CD4-positive, alpha-beta T cell (primary cell): ENCODE measurements around the gene NYNRIN. TPM values are rescaled to one million over a fixed set of nuclear protein-coding genes. Genes with fewer than 3 reads are reported as not detected.

Experiments used
- ATAC-seq: fragments of 200-7000 bp; cut with Tn5 transposase; one replicate; pipeline ENCODE4 v1.10.0; 2022; ENCODE audit warnings: mild to moderate bottlenecking; ENCODE audit not compliant: poor library complexity
- CTCF ChIA-PET: fragments of 350-600 bp; sonication (Branson Sonifier 250); formaldehyde crosslinking; loops from one replicate; lab custom pipeline; 2021; ENCODE audit warnings: antibody characterized with exemption, inconsistent platforms; lab: Charles Lee
- POLR2A ChIA-PET: fragments of 350-600 bp; sonication (Branson Sonifier 250); formaldehyde crosslinking; loops from one replicate; lab custom pipeline; 2021; ENCODE audit warnings: antibody characterized with exemption, inconsistent platforms; lab: Charles Lee
- DNase-seq, 14 experiments: peaks; one replicate each; pipeline ENCODE4 v3.0.0-alpha.2; 2013 to 2020; ENCODE audit warnings: mixed read lengths in 2 of 14
- H3K27ac ChIP-seq, 2 donors: one replicate each; pipeline versions ENCODE4 v1.5.1 to v1.7.0; 2013; ENCODE audit warnings: low read length in 2 of 2, low read depth in 1 of 2, mild to moderate bottlenecking in 1 of 2
- H3K27me3 ChIP-seq, 2 experiments: 1 replicate in 1 of 2; 2 replicates in 1 of 2; pipeline versions ENCODE4 v1.6.1 to v1.7.0; 2013; ENCODE audit warnings: low read length in 2 of 2, control low read depth in 1 of 2, mild to moderate bottlenecking in 1 of 2, moderate library complexity in 1 of 2; ENCODE audit not compliant: insufficient read depth in 2 of 2, control insufficient read depth in 1 of 2
- H3K36me3 ChIP-seq: one replicate; pipeline ENCODE4 v1.6.1; 2013; ENCODE audit warnings: low read length, control low read depth; ENCODE audit not compliant: insufficient read depth
- H3K4me1 ChIP-seq: one replicate; pipeline ENCODE4 v1.6.1; 2013; ENCODE audit warnings: low read length, control low read depth; ENCODE audit not compliant: insufficient read depth
- H3K4me3 ChIP-seq: one replicate; pipeline ENCODE4 v1.5.1; 2013; ENCODE audit warnings: mild to moderate bottlenecking, low read length, moderate library complexity
- H3K9me3 ChIP-seq, 2 experiments: 1 replicate in 1 of 2; 2 replicates in 1 of 2; pipeline versions ENCODE4 v1.6.1 to v1.7.0; 2013; ENCODE audit warnings: low read length in 2 of 2, mild to moderate bottlenecking in 2 of 2, control low read depth in 1 of 2, moderate library complexity in 1 of 2; ENCODE audit not compliant: control insufficient read depth in 1 of 2, insufficient read depth in 1 of 2
- H3K27ac Mint-ChIP-seq: one replicate; pipeline ENCODE4 v1.8.0; 2020; ENCODE audit warnings: mixed read lengths
- H3K27me3 Mint-ChIP-seq: one replicate; pipeline ENCODE4 v1.8.0; 2021; ENCODE audit warnings: mixed read lengths
- H3K36me3 Mint-ChIP-seq: one replicate; pipeline ENCODE4 v1.8.0; 2021; ENCODE audit warnings: low read depth, mixed read lengths
- H3K4me1 Mint-ChIP-seq: one replicate; pipeline ENCODE4 v1.8.0; 2021; ENCODE audit warnings: low read depth, mixed read lengths
- H3K4me3 Mint-ChIP-seq: one replicate; pipeline ENCODE4 v1.8.0; 2020; ENCODE audit warnings: mild to moderate bottlenecking, mixed read lengths
- H3K9me3 Mint-ChIP-seq: one replicate; pipeline ENCODE4 v1.8.0; 2020; ENCODE audit warnings: mixed read lengths
- CTCF ChIP-seq: fragments of 200-600 bp; IDR thresholded peaks from one replicate; pipeline ENCODE4 v1.8.0; 2022; ENCODE audit warnings: antibody characterized with exemption, mild to moderate bottlenecking
- intact Hi-C, 2 experiments: fragments of 100-400 bp; cut with DNase I in 1 of 2; cut with micrococcal nuclease in 1 of 2; formaldehyde crosslinking; loops; one replicate each; pipeline versions ENCODE4 v1.15.1 to v1.9.0; 2023 to 2025; cut with DNase I, micrococcal nuclease
- total RNA-seq, 174 experiments: library from RNA in 2 of 174; stranded (reverse) in 2 of 174; gene quantifications; one replicate each; pipeline ENCODE4 v1.2.3 and lab custom pipeline; 2021 to 2026

NYNRIN gene
- total RNA-seq, 2 experiments from 2014 or later, result 0.08 to 0.25 TPM

- no peaks in the 10 kb centered on the region for H3K27me3 ChIP-seq
- peak overlapping the region; percentile 79 for H3K4me3 Mint-ChIP-seq
- H3K27ac Mint-ChIP-seq, result peak overlapping the region; percentile 97
- peaks cover 17% of the 10 kb centered on the region for H3K36me3 Mint-ChIP-seq
- no peak overlapping the region for H3K27ac ChIP-seq
- no peak for TF ChIP-seq CTCF
- H3K36me3 ChIP-seq, result peaks cover 10% of the 10 kb centered on the region
- intact Hi-C loops, result no loop called here
- no peak overlapping the region for H3K4me3 ChIP-seq
- POLR2A ChIA-PET, result interaction anchor here (0.7 to 1.2 kb wide), 2 partner anchors 9 to 10 kb away, joined by 3 read pairs; no protein-coding TSS in a partner anchor
- H3K4me1 ChIP-seq, result peaks cover 72% of the 10 kb centered on the region
- CTCF ChIA-PET, result interaction anchor here (0.9 to 2.0 kb wide), 5 partner anchors 9 to 115 kb away, joined by 3 to 7 read pairs (median 4); partner anchors contain the start of gene LTB4R
- peak in 6 of 14 experiments; percentile 27 to 66 (median 58) for DNase-seq
- no peaks in the 10 kb centered on the region for H3K9me3 Mint-ChIP-seq
- no peaks in the 10 kb centered on the region for H3K9me3 ChIP-seq
- no peak for ATAC-seq
- peaks cover 43% of the 10 kb centered on the region for H3K4me1 Mint-ChIP-seq
- no peaks in the 10 kb centered on the region for H3K27me3 Mint-ChIP-seq
These were observed 28.2 kb downstream of the NYNRIN start for GRCh38 chr14:24426912-24427536.

- ChIA-PET POLR2A (interaction anchor here (0.6 to 10.8 kb wide), 3 partner anchors 9 to 91 kb away, joined by 3 to 270 read pairs (median 3); partner anchors contain the start of genes ADCY4 and RIPK3), CTCF (interaction anchor here (0.9 to 2.0 kb wide), 5 partner anchors 8 to 116 kb away, joined by 3 to 7 read pairs (median 4); partner anchors contain the start of gene LTB4R)
- ATAC-seq, result no peak
- TF ChIP-seq CTCF, result no peak
- intact Hi-C loops, result no loop called here
- Mint-ChIP-seq H3K4me1 (peaks cover 44% of the 10 kb centered on the region), H3K27ac (peak overlapping the region; percentile 97), H3K36me3 (peaks cover 19% of the 10 kb centered on the region), H3K27me3 (no peaks in the 10 kb centered on the region), H3K9me3 (no peaks in the 10 kb centered on the region), H3K4me3 (peak overlapping the region; percentile 75)
- Histone ChIP-seq H3K36me3 (peaks cover 17% of the 10 kb centered on the region), H3K9me3 (no peaks in the 10 kb centered on the region), H3K4me3 (no peak overlapping the region), H3K27ac (no peak overlapping the region), H3K27me3 (no peaks in the 10 kb centered on the region), H3K4me1 (peaks cover 73% of the 10 kb centered on the region)
- no peak for DNase-seq
These were observed 29.0 kb downstream of the NYNRIN start for GRCh38 chr14:24427537-24428508.
